HPDE6-E6E7 (cell line): ENCODE results near the gene VDAC1.

Experiments
- DNase-seq: peaks from one replicate; pipeline ENCODE4 v3.0.0; 2011; ENCODE audit warnings: missing footprints; ENCODE audit errors: extremely low spot score

VDAC1 gene

DNA sequence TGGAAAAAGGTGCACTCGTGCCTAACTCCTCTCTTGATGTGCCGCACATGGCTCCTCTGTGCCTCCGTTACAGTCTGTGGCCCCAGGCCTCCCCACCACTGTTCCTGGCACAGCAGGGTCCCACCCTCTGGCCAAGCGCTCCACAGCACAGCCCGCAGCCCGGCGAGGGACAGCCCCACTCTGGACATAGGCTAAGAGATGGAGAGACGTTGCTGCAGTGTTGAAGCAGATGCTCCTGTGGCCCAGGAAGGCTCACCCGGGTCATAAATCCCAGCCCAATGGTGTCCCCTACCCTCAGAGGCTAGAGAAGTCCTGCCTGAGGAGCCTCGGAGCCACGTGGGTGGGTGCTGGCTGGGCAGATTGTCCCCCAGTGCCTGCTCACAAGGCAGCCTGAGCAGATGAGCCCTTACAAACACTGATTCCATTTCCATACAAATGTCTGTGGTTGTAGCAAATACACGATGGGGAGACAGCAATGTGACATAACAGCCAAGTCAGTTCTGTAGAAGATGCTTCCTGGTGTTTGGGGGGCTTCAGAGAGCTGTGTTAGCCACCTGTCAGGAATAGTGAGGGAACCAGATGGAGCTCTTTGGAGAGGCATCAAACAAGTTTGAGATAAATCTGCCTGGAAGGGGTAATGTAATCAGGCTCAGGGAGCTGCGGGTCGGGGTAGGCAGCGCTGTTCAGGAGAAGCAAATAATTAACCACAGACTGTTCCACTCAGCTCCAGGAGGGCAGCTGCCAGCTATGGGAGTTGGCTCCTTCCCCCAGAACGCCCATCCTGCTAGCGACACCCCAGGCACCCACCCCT lies 78.1 kb downstream of the VDAC1 start:
- DNase-seq: no peak

DNA sequence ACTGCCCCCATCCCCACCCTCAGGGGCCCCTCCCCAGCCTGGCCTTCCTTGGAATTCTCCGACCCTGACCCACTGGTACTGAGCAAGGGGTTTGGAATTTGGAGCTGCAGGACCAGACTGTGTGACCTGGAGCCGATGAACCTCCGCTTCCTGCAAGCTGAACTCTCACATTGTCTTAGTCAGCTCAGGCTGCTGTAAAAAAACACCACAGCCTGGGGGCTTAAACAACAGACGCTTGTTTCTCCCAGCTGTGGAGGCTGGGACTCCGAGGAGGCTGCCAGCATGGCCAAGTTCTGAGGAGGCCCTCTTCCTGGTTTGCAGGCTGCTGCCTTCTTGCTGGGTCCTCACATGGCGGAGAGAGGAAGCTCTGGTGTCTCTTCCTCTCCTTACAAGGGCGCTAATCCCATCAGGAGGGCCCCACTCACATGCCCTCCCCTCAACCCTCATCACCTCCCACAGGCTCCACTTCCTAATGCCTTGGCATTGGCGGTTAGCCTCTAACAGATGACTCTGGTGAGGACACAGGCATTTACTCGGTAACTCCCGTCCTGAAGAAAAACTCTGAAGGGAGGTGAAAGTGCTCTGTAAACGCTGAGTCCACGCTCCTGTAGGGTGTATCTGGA lies 78.8 kb downstream of the VDAC1 start:
- DNase-seq: peak; percentile 11

DNA sequence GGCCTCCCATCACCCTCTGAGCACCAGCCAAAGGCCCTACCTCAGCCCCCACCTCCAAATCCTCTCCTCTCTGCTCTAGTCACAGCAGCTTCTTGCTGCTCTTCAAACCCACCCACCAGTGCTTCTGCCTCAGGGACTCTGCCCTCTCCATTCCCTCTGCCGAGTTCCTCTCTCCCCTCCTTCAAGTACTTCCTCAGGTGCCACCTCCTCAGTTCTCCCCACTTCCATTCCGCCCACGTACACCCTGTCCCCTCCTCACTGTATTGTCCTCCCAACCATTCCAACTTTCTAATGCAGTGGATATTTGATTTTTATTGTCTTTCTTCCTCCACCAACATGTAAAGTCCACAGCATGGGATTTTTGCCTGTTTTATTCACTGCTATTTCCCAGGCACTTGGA lies 79.5 kb downstream of the VDAC1 start:
- no peak for DNase-seq

DNA sequence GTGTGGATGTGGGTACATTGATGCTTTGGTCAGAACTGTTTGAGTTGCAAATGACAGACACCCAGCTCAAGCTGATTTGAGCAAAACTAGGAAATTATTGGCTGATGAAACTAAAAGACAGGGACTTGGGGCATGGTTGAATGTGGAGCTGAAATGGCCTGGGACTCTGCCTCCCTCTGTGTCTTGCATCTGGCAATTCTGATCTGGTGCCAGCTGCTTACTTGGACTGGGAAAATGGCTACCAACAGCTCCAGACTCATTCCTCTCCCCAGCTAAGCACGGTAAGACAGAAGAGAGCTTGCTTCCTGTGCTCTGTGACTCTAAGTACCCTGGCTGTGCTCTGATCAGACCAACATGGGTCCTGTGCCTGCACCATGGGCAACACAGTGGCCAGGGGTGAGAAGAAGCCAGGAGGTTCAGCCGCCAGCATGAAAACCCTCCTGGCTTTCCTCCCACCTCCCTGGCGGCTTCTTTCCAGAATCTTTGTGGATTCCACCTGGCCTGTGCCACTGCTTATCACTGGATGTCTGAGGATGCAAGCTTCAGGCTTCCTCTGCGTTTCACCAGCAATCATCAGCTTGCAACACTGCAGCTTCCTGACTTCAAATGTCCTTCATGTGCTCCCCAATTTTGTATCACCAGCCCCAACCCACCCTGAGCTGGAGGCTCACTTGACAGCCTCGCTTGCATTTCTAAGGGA lies 80.4 kb downstream of the VDAC1 start:
- DNase-seq: no peak

DNA sequence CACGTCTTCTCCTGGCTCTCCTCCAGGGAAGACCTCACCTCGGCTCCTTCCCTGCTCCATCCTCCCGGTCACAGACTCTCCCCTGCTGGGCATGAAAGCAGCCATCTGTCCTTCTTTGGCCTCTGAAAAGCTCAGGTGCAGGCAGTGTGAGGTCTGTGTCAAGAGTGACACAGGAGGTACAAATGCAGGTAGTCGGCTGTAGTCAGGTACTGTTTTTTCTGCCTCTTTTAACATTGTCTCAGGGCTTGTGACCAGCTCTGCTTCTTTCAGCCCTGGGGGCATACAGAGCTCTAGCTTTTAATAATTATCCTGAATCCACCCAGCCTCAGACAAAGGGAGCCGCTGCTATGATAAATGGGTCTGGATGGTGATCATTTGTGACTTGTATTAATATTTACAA lies 82.8 kb downstream of the VDAC1 start:
- no peak for DNase-seq
